ENCODE data around the gene CPA4. TPM values are rescaled to one million over a fixed set of nuclear protein-coding genes. Genes with fewer than 3 reads are reported as not detected.
"Not testable (repeated sequence)": the region's sequence is repeated elsewhere in the genome, so short reads cannot be mapped to it uniquely, and the experiment has no call there.

Gene CPA4
- polyA plus RNA-seq, 2 donors, result 8.4 to 41.2 TPM

DNA sequence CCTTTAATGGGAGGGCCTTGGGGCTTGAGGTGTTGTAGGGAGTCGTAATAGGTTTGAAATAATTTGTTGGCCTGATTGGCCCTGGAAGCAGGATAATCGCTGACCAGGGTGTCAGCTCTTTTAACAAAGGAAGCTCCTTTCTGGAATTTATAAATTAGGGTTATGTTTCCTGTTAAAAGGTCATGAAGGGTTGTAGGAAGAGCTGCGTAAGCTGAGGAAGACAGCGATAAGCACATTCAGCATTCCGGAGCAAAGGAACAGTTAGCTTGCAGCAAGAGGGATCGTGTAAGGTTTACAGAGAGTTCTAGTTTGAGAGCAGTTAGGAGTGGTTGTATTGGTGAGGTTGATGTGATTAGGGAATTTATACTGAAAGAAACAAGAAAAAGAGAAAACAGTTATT, 21.3 kb downstream of the CPA4 start:
- H3K4me3 ChIP-seq (ENCODE audit: low read depth in 1 of 2, low read length in 2 of 2), result no peak overlapping the region
- no peaks in the 10 kb centered on the region for H3K9me3 ChIP-seq (ENCODE audit: control insufficient read depth in 2 of 2, insufficient read depth in 1 of 2, low read depth in 1 of 2, low read length in 1 of 2)
- no peak overlapping the region for H3K27ac ChIP-seq (ENCODE audit: low read depth in 2 of 2, low read length in 1 of 2)
- 80 to 88% methylated on average over 6 of the region's 6 CpGs for WGBS, 2 donors
- no peaks in the 10 kb centered on the region for H3K27me3 ChIP-seq (ENCODE audit: control insufficient read depth in 1 of 2, insufficient read depth in 2 of 2, low read length in 2 of 2)
- peaks cover 0 to 4% of the 10 kb centered on the region in 2 donors for H3K36me3 ChIP-seq (ENCODE audit: control insufficient read depth in 2 of 2, insufficient read depth in 2 of 2, low read length in 1 of 2)
- no peaks in the 10 kb centered on the region for H3K4me1 ChIP-seq (ENCODE audit: control insufficient read depth in 2 of 2, insufficient read depth in 2 of 2, low read length in 1 of 2)

DNA sequence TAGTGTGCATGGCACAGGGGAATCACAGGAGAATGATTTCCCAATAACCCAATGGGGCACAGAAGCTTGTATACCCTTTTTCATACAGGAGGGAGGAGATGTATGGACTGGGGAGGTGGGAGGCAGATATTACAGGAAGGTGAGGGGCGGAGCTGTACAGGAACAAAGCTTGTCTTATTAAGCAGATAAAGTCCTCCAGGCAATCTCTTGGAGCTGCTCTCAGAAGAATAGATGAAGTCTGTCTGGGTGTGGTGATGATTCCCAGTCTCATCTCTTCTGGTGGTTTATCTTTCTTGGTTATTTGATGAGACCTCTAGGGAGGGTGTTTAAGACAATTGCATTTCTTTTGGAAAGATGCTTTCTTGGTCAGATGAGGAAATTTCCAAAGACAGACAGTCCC, 26.6 kb downstream of the CPA4 start:
- no peaks in the 10 kb centered on the region for H3K9me3 ChIP-seq (ENCODE audit: control insufficient read depth in 2 of 2, insufficient read depth in 1 of 2, low read depth in 1 of 2, low read length in 1 of 2)
- 93 to 97% methylated on average over 1 of the region's 1 CpG for WGBS, 2 donors
- no peaks in the 10 kb centered on the region for H3K27me3 ChIP-seq (ENCODE audit: control insufficient read depth in 1 of 2, insufficient read depth in 2 of 2, low read length in 2 of 2)
- H3K27ac ChIP-seq (ENCODE audit: low read depth in 2 of 2, low read length in 1 of 2), result no peak overlapping the region
- H3K36me3 ChIP-seq (ENCODE audit: control insufficient read depth in 2 of 2, insufficient read depth in 2 of 2, low read length in 1 of 2), result no peaks in the 10 kb centered on the region
- H3K4me3 ChIP-seq (ENCODE audit: low read depth in 1 of 2, low read length in 2 of 2), result no peak overlapping the region
- H3K4me1 ChIP-seq (ENCODE audit: control insufficient read depth in 2 of 2, insufficient read depth in 2 of 2, low read length in 1 of 2), result peaks cover 0 to 6% of the 10 kb centered on the region in 2 donors

DNA sequence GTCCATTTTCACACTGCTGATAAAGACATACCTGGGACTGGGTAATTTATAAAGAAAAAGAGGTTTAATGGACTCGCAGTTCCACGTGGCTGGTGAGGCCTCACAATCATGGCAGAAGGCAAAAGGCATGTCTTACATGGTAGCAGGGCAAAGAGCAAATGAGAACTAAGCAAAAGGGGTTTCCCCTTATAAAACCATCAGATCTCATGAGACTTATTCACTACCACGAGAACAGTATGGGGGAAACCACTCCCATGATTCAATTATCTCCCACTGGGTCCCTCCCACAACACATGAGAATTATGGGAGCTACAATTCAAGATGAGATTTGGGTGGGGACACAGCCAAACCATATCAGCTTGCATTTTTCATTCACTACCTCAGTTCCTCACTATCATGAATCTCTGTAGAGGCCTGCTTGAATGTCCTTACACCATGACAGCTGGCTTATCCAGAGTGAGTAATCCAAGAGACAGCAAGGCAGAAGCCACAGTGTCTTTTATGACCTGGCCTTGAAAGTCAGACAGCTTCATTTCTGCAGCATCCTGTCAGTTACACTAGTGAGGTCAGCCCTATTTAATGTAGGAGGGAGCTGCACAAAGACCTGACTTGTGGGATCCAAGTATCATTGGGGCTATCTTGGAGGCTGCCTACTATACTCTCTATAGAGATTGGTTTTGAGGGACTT, 28.7 kb downstream of the CPA4 start:
- WGBS, 2 donors, result 87 to 88% methylated on average over 3 of the region's 3 CpGs

DNA sequence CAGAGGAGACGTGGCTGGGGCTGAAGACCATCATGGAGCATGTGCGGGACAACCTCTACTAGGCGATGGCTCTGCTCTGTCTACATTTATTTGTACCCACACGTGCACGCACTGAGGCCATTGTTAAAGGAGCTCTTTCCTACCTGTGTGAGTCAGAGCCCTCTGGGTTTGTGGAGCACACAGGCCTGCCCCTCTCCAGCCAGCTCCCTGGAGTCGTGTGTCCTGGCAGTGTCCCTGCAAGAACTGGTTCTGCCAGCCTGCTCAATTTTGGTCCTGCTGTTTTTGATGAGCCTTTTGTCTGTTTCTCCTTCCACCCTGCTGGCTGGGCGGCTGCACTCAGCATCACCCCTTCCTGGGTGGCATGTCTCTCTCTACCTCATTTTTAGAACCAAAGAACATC, 29.7 kb downstream of the CPA4 start:
- no peaks in the 10 kb centered on the region for H3K27me3 ChIP-seq (ENCODE audit: control insufficient read depth in 1 of 2, insufficient read depth in 2 of 2, low read length in 2 of 2)
- no peak overlapping the region for H3K27ac ChIP-seq (ENCODE audit: low read depth in 2 of 2, low read length in 1 of 2)
- peaks cover 0 to 6% of the 10 kb centered on the region in 2 donors for H3K4me1 ChIP-seq (ENCODE audit: control insufficient read depth in 2 of 2, insufficient read depth in 2 of 2, low read length in 1 of 2)
- WGBS, 2 donors, result 61 to 71% methylated on average over 7 of the region's 7 CpGs
- H3K9me3 ChIP-seq (ENCODE audit: control insufficient read depth in 2 of 2, insufficient read depth in 1 of 2, low read depth in 1 of 2, low read length in 1 of 2), result no peaks in the 10 kb centered on the region
- no peaks in the 10 kb centered on the region for H3K36me3 ChIP-seq (ENCODE audit: control insufficient read depth in 2 of 2, insufficient read depth in 2 of 2, low read length in 1 of 2)
- no peak overlapping the region for H3K4me3 ChIP-seq (ENCODE audit: low read depth in 1 of 2, low read length in 2 of 2)

More for the DNA sequence above, 28.7 kb downstream of the CPA4 start:
- not testable (repeated sequence) for H3K9me3 ChIP-seq (ENCODE audit: control insufficient read depth in 2 of 2, insufficient read depth in 1 of 2, low read depth in 1 of 2, low read length in 1 of 2); H3K36me3 ChIP-seq (ENCODE audit: control insufficient read depth in 2 of 2, insufficient read depth in 2 of 2, low read length in 1 of 2); H3K4me3 ChIP-seq (ENCODE audit: low read depth in 1 of 2, low read length in 2 of 2); H3K27ac ChIP-seq (ENCODE audit: low read depth in 2 of 2, low read length in 1 of 2); H3K4me1 ChIP-seq (ENCODE audit: control insufficient read depth in 2 of 2, insufficient read depth in 2 of 2, low read length in 1 of 2); H3K27me3 ChIP-seq (ENCODE audit: control insufficient read depth in 1 of 2, insufficient read depth in 2 of 2, low read length in 2 of 2)

DNA sequence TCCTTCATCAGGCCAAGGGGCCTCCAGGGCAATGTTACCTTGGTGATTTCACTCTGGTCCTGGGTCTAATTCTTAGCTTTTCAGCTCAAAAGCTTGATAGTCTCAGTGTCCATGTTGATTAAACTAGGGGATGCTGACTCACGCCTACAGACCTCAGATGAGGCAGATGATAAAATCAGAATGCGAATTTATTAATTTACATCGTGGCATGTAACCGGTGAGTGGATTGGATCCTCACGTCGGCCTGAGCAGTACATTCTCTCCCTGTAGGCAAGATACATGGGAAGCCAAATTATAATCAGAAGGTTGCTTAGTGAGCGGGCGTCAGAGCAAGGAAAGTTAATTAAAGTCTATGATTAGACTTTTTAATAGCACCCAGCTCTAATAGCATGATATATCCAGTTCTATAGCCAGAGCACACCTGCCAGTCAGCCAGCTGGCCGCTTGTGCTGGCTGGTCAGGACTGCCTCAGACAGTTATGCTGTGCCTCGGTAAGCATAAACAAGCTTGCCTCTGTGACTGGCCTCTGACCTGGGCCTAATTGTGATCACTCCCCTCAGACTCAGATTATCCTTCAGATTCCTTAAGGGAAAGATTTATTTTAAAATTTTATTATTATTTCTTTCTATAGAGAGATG, 31.5 kb downstream of the CPA4 start:
- Histone ChIP-seq H3K36me3 (ENCODE audit: control insufficient read depth in 2 of 2, insufficient read depth in 2 of 2, low read length in 1 of 2) (no peaks in the 10 kb centered on the region), H3K9me3 (ENCODE audit: control insufficient read depth in 2 of 2, insufficient read depth in 1 of 2, low read depth in 1 of 2, low read length in 1 of 2) (no peaks in the 10 kb centered on the region), H3K4me1 (ENCODE audit: control insufficient read depth in 2 of 2, insufficient read depth in 2 of 2, low read length in 1 of 2) (peaks cover 0 to 6% of the 10 kb centered on the region in 2 donors), H3K4me3 (ENCODE audit: low read depth in 1 of 2, low read length in 2 of 2) (no peak overlapping the region), H3K27ac (ENCODE audit: low read depth in 2 of 2, low read length in 1 of 2) (no peak overlapping the region), H3K27me3 (ENCODE audit: control insufficient read depth in 1 of 2, insufficient read depth in 2 of 2, low read length in 2 of 2) (no peaks in the 10 kb centered on the region)
- 94 to 95% methylated on average over 10 of the region's 10 CpGs for WGBS, 2 donors

DNA sequence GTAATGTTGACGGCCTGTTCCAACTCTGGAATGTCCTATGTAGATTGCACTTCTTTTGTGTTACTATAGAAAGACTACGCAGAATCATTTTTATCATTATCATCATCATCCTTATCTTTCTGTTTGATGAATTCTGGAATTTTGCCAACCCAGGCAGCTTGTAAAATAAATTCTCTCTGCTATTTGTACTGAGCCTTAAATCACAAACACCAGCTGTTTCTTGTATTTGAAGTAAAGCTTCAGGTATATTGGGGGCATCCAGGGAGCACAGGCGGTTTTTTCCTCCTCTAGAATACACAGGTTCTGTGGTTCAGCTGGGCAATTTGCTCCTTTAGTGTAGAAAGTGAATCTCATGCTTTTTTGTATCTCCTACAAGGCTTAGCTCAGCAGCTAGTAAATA, 36.7 kb downstream of the CPA4 start:
- H3K4me3 ChIP-seq (ENCODE audit: low read depth in 1 of 2, low read length in 2 of 2), result no peak overlapping the region
- WGBS, 2 donors, result 85 to 93% methylated on average over 3 of the region's 3 CpGs
- H3K9me3 ChIP-seq (ENCODE audit: control insufficient read depth in 2 of 2, insufficient read depth in 1 of 2, low read depth in 1 of 2, low read length in 1 of 2), result no peaks in the 10 kb centered on the region
- no peaks in the 10 kb centered on the region for H3K4me1 ChIP-seq (ENCODE audit: control insufficient read depth in 2 of 2, insufficient read depth in 2 of 2, low read length in 1 of 2)
- H3K36me3 ChIP-seq (ENCODE audit: control insufficient read depth in 2 of 2, insufficient read depth in 2 of 2, low read length in 1 of 2), result no peaks in the 10 kb centered on the region
- H3K27me3 ChIP-seq (ENCODE audit: control insufficient read depth in 1 of 2, insufficient read depth in 2 of 2, low read length in 2 of 2), result no peaks in the 10 kb centered on the region
- H3K27ac ChIP-seq (ENCODE audit: low read depth in 2 of 2, low read length in 1 of 2), result no peak overlapping the region

DNA sequence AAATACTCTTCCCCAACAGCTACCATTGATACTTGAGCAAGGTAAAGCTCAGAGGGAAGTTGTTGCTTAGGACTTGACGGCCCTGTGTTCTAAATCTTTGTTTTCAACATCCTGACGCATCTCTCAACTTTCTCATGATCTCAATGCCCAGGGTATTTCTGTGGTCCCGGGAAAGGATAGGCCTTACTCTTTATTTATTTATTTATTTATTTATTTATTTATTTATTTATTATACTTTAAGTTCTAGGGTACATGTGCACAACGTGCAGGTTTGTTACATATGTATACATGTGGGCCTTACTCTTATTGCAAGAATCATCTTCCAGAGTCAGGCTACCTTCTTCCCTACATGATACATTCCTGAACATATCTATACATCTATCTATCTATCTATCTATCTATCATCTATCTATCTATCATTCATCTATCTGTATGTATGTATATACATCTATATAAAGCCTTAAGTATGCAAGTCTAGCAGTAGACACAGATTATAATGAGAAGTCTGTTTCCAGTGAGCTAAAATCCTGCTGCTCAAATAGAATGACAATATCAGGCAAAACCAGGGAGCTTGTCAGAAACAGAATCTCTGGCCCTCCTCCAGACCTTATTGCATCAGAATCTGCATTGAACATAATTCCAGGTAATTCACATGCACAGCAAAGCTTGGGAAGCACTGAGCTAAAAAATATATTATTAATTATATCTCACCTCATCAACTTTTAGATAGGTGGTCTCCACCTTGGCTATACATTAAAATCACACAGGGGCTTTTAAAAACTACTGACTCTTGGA, 39.5 kb downstream of the CPA4 start:
- H3K4me1 ChIP-seq (ENCODE audit: control insufficient read depth in 2 of 2, insufficient read depth in 2 of 2, low read length in 1 of 2), result no peaks in the 10 kb centered on the region
- no peaks in the 10 kb centered on the region for H3K27me3 ChIP-seq (ENCODE audit: control insufficient read depth in 1 of 2, insufficient read depth in 2 of 2, low read length in 2 of 2)
- no peak overlapping the region for H3K4me3 ChIP-seq (ENCODE audit: low read depth in 1 of 2, low read length in 2 of 2)
- no peaks in the 10 kb centered on the region for H3K9me3 ChIP-seq (ENCODE audit: control insufficient read depth in 2 of 2, insufficient read depth in 1 of 2, low read depth in 1 of 2, low read length in 1 of 2)
- H3K27ac ChIP-seq (ENCODE audit: low read depth in 2 of 2, low read length in 1 of 2), result no peak overlapping the region
- 92 to 96% methylated on average over 4 of the region's 4 CpGs for WGBS, 2 donors
- H3K36me3 ChIP-seq (ENCODE audit: control insufficient read depth in 2 of 2, insufficient read depth in 2 of 2, low read length in 1 of 2), result no peaks in the 10 kb centered on the region

DNA sequence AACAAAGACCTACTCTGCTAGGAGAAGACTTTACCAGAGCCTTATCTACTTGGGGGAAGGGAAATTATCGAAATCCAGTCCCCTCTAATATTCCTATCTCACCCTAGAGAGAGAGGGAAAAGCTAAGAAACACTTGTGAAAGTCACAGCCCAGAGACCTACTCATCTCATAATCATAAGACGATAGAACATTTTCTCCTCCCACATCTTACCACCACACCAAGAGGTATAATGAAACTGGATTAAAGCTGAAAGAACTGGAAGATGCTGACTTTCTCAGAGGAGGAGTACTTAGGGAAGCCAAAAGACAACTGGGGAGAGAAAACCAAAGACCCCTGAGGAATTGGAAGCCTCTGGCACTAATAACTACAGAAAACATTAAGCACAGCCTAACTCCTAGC, 40.9 kb downstream of the CPA4 start:
- Histone ChIP-seq H3K4me1 (ENCODE audit: control insufficient read depth in 2 of 2, insufficient read depth in 2 of 2, low read length in 1 of 2) (no peaks in the 10 kb centered on the region), H3K27ac (ENCODE audit: low read depth in 2 of 2, low read length in 1 of 2) (no peak overlapping the region), H3K36me3 (ENCODE audit: control insufficient read depth in 2 of 2, insufficient read depth in 2 of 2, low read length in 1 of 2) (no peaks in the 10 kb centered on the region), H3K9me3 (ENCODE audit: control insufficient read depth in 2 of 2, insufficient read depth in 1 of 2, low read depth in 1 of 2, low read length in 1 of 2) (no peaks in the 10 kb centered on the region), H3K27me3 (ENCODE audit: control insufficient read depth in 1 of 2, insufficient read depth in 2 of 2, low read length in 2 of 2) (no peaks in the 10 kb centered on the region), H3K4me3 (ENCODE audit: low read depth in 1 of 2, low read length in 2 of 2) (no peak overlapping the region)
- WGBS, 2 donors, result 71 to 81% methylated on average over 2 of the region's 2 CpGs

DNA sequence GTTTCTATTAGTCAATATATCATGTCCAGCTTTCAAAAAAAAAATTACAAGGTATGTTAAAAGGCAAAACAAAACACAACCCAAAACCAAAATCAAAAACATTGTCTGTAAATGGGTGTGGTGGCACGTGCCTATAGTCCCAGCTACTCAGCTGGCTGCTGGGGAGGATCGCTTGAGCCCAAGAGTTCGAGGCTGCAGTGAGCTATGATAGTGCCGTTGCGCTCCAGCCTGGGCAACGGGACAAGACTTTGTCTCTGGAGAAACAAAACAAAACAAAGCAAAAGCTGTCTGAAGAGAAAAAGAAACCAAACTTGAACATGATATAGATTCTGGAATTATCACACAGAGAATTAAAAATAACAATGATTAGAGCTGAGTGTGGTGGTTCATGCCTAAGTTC, 41.3 kb downstream of the CPA4 start:
- Histone ChIP-seq H3K27me3 (ENCODE audit: control insufficient read depth in 1 of 2, insufficient read depth in 2 of 2, low read length in 2 of 2) (no peaks in the 10 kb centered on the region), H3K4me1 (ENCODE audit: control insufficient read depth in 2 of 2, insufficient read depth in 2 of 2, low read length in 1 of 2) (no peaks in the 10 kb centered on the region), H3K27ac (ENCODE audit: low read depth in 2 of 2, low read length in 1 of 2) (no peak overlapping the region), H3K4me3 (ENCODE audit: low read depth in 1 of 2, low read length in 2 of 2) (no peak overlapping the region), H3K9me3 (ENCODE audit: control insufficient read depth in 2 of 2, insufficient read depth in 1 of 2, low read depth in 1 of 2, low read length in 1 of 2) (no peaks in the 10 kb centered on the region), H3K36me3 (ENCODE audit: control insufficient read depth in 2 of 2, insufficient read depth in 2 of 2, low read length in 1 of 2) (no peaks in the 10 kb centered on the region)
- WGBS, 2 donors, result 39 to 56% methylated on average over 6 of the region's 6 CpGs

Data from esophagus (tissue), 2 donors.